ENCODE results near the gene EIF5. TPM values are rescaled to one million over a fixed set of nuclear protein-coding genes. Genes with fewer than 3 reads are reported as not detected.

EIF5 gene
- total RNA-seq, 1 experiment from 2014 or later, result 238 TPM

DNA sequence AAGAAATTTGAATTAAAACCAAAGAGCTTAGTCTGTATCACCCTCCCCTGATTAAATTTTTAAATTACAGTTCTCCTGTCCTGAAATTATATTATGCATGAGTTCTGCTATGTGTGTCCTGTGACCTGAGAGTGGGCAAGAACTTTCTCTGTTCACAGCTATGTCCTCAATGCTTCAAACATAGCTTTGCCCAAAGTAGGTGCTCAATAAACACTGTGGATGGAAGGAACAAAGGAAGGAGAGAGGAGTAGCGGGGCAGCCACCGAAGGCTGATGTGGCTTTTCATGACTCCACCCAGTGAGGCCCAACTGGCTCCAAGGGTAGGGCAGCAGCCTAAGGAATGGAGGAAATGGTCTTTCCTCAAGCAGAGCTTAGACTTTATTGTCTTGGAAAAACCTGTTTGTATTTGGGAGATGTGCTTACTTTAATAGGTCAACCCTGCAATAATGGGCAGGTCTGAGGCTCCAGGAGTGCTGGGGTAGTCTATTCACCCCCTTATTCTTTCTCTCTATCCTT, 43.5 kb downstream of the EIF5 start:
- intact Hi-C loops (cut with micrococcal nuclease), result no loop called here
- H4K20me1 ChIP-seq (ENCODE audit: insufficient read depth), result no peaks in the 10 kb centered on the region
- CTCF ChIA-PET, result no interaction called here
- no peaks in the 10 kb centered on the region for H3K9me3 ChIP-seq (ENCODE audit: control insufficient read depth in 1 of 2, insufficient read depth in 1 of 2, low read depth in 1 of 2, low read length in 2 of 2)
- no peak overlapping the region for H2AFZ ChIP-seq (ENCODE audit: low read depth, low read length, poor library complexity, severe bottlenecking)
- no peaks in the 10 kb centered on the region for H3K36me3 ChIP-seq (ENCODE audit: control insufficient read depth in 1 of 2, insufficient read depth in 2 of 2, low read length in 2 of 2)
- no peak overlapping the region for H3K4me3 ChIP-seq (replicated peaks in 1 of 2; ENCODE audit: low read depth in 1 of 2, low read length in 2 of 2)
- no peaks in the 10 kb centered on the region for H3K27me3 ChIP-seq (ENCODE audit: insufficient read depth, low read length)
- no peak for ATAC-seq
- TF ChIP-seq POLR2AphosphoS5 (IDR thresholded peaks at IDR 0.05; ENCODE audit: low read depth, low read length), result no peak
- TF ChIP-seq YY1 (IDR thresholded peaks at IDR 0.05; ENCODE audit: extremely low read depth, insufficient replicate concordance, low read depth, low read length), result no peak
- no peak for TF ChIP-seq ZFX (IDR thresholded peaks at IDR 0.05)
- TF ChIP-seq CBX3 (IDR thresholded peaks at IDR 0.05; ENCODE audit: low read depth), result no peak
- POLR2A ChIA-PET, result interaction anchor here (2.1 kb wide), 1 partner anchor 44 kb away, joined by 5 read pairs; the partner anchor contains the start of gene EIF5
- BruUV-seq (replicated peaks), result no TSS peak
- H3K27ac ChIP-seq (ENCODE audit: low read depth, low read length), result no peak overlapping the region
- H3K4me1 ChIP-seq (ENCODE audit: control insufficient read depth in 1 of 2, insufficient read depth in 2 of 2, low read length in 2 of 2), result peaks cover 3 to 6% of the 10 kb centered on the region in 2 experiments
- no peak overlapping the region for H3K9ac ChIP-seq (ENCODE audit: low read length)
- DNase-seq (ENCODE audit: low read depth, low spot score), result no peak
- RAD21 ChIA-PET (ENCODE audit: low non-redundant PET in 1 of 2, low total read pairs in 2 of 2, uncharacterized antibody in 2 of 2, unreplicated experiment in 2 of 2), result no interaction called here
- no peaks in the 10 kb centered on the region for H3K9me2 ChIP-seq (ENCODE audit: insufficient read depth)
- no peak overlapping the region for H3K4me2 ChIP-seq (ENCODE audit: low read length)
- H3K79me2 ChIP-seq (ENCODE audit: insufficient read depth, low read length), result no peaks in the 10 kb centered on the region

DNA sequence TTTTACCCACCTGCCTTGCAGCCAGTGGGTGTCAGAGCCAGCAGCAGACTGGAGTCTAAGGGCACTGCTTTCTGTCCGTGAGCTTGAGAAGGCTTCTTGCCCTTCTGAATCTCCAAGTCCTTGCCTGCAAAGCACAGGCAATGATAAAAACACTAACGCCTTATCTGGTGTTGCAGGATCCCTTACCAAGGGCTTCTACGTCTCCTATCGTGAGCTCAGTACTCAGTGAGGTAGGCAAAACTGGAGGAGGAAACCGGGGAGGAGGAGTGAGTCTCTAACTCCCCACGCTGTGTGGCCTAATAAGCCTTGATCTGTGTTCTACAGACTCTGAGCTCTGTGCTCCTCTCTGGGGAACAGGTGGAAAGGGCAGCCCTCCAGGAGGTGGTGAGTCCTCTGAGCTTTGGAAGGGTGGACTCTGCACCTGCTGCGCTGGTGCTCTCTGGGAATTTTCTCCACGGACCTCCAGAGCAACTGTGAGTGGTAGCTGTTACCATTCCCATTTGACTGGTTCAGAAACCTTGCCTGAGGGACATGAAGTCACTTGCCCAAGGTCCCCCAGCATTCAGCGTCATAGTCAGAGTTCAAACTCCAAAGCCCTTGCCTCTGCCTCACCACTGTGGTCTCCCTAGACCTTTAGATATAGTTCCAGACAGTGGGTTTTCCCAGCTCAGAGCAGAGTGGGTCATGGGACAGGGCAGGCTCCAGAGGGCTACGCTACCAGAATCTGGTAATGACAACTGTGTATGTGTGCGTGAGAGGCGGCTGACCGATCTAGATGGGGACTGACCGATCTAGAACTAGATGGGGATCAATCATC, 44.2 kb downstream of the EIF5 start:
- Histone ChIP-seq H3K4me3 (replicated peaks in 1 of 2; ENCODE audit: low read depth in 1 of 2, low read length in 2 of 2) (no peak overlapping the region), H4K20me1 (ENCODE audit: insufficient read depth) (no peaks in the 10 kb centered on the region), H3K9me3 (ENCODE audit: control insufficient read depth in 1 of 2, insufficient read depth in 1 of 2, low read depth in 1 of 2, low read length in 2 of 2) (no peaks in the 10 kb centered on the region), H3K79me2 (ENCODE audit: insufficient read depth, low read length) (no peaks in the 10 kb centered on the region), H3K9ac (ENCODE audit: low read length) (no peak overlapping the region), H3K4me2 (ENCODE audit: low read length) (no peak overlapping the region), H3K4me1 (ENCODE audit: control insufficient read depth in 1 of 2, insufficient read depth in 2 of 2, low read length in 2 of 2) (no peaks in the 10 kb centered on the region), H3K9me2 (ENCODE audit: insufficient read depth) (no peaks in the 10 kb centered on the region), H3K27ac (ENCODE audit: low read depth, low read length) (no peak overlapping the region), H2AFZ (ENCODE audit: low read depth, low read length, poor library complexity, severe bottlenecking) (no peak overlapping the region), H3K27me3 (ENCODE audit: insufficient read depth, low read length) (no peaks in the 10 kb centered on the region), H3K36me3 (ENCODE audit: control insufficient read depth in 1 of 2, insufficient read depth in 2 of 2, low read length in 2 of 2) (no peaks in the 10 kb centered on the region)
- ATAC-seq, result no peak
- no peak for TF ChIP-seq ZNF274 (IDR thresholded peaks at IDR 0.05; ENCODE audit: low read depth, low read length)
- no peak for TF ChIP-seq POLR2AphosphoS5 (IDR thresholded peaks at IDR 0.05; ENCODE audit: low read depth, low read length)
- TF ChIP-seq, protein P1, sequence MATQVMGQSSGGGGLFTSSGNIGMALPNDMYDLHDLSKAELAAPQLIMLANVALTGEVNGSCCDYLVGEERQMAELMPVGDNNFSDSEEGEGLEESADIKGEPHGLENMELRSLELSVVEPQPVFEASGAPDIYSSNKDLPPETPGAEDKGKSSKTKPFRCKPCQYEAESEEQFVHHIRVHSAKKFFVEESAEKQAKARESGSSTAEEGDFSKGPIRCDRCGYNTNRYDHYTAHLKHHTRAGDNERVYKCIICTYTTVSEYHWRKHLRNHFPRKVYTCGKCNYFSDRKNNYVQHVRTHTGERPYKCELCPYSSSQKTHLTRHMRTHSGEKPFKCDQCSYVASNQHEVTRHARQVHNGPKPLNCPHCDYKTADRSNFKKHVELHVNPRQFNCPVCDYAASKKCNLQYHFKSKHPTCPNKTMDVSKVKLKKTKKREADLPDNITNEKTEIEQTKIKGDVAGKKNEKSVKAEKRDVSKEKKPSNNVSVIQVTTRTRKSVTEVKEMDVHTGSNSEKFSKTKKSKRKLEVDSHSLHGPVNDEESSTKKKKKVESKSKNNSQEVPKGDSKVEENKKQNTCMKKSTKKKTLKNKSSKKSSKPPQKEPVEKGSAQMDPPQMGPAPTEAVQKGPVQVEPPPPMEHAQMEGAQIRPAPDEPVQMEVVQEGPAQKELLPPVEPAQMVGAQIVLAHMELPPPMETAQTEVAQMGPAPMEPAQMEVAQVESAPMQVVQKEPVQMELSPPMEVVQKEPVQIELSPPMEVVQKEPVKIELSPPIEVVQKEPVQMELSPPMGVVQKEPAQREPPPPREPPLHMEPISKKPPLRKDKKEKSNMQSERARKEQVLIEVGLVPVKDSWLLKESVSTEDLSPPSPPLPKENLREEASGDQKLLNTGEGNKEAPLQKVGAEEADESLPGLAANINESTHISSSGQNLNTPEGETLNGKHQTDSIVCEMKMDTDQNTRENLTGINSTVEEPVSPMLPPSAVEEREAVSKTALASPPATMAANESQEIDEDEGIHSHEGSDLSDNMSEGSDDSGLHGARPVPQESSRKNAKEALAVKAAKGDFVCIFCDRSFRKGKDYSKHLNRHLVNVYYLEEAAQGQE (IDR thresholded peaks at IDR 0.05; ENCODE audit: low read depth), result no peak
- TF ChIP-seq SRF (IDR thresholded peaks at IDR 0.05; ENCODE audit: low read depth), result no peak
- TF ChIP-seq, protein P2, sequence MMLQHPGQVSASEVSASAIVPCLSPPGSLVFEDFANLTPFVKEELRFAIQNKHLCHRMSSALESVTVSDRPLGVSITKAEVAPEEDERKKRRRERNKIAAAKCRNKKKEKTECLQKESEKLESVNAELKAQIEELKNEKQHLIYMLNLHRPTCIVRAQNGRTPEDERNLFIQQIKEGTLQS (IDR thresholded peaks at IDR 0.05), result no peak
- TF ChIP-seq CBX3 (IDR thresholded peaks at IDR 0.05; ENCODE audit: low read depth), result no peak
- no peak for TF ChIP-seq FOSL1 (IDR thresholded peaks at IDR 0.05; ENCODE audit: low read depth)
- TF ChIP-seq JUND (IDR thresholded peaks at IDR 0.05), result no peak
- TF ChIP-seq SP1 (IDR thresholded peaks at IDR 0.05; ENCODE audit: low read depth), result no peak
- no peak for TF ChIP-seq EGR1 (IDR thresholded peaks at IDR 0.05; ENCODE audit: low read depth)
- TF ChIP-seq ELF1 (IDR thresholded peaks at IDR 0.05; ENCODE audit: borderline replicate concordance, low read depth), result no peak
- intact Hi-C loops (cut with micrococcal nuclease), result no loop called here
- no TSS peak for BruUV-seq (replicated peaks)
- DNase-seq (ENCODE audit: low read depth, low spot score), result no peak
- ChIA-PET POLR2A (no interaction called here), CTCF (no interaction called here), RAD21 (ENCODE audit: low non-redundant PET in 1 of 2, low total read pairs in 2 of 2, uncharacterized antibody in 2 of 2, unreplicated experiment in 2 of 2) (no interaction called here)

All from HCT116 (cell line).